ENCODE results near the gene NUDT14. TPM values are rescaled to one million over a fixed set of nuclear protein-coding genes. Genes with fewer than 3 reads are reported as not detected.
A peak's percentile ranks its signal among the peaks of the same experiment; 100 is the strongest.

The NUDT14 gene
- total RNA-seq, 1 donor from 2014 or later = 15.2 TPM

GRCh38 chr14:105201925-105202513 lies 20.9 kb upstream of the NUDT14 start:
- ChIA-PET CTCF (interaction anchor here (1.0 to 1.4 kb wide), 3 partner anchors 150 to 288 kb away, joined by 4 to 5 read pairs (median 4); partner anchors contain the start of gene TEX22), POLR2A (interaction anchor here (1.1 kb wide), 1 partner anchor 99 kb away, joined by 3 read pairs; the partner anchor contains the start of gene BRF1)
- Mint-ChIP-seq H3K27me3 (peaks cover 24% of the 10 kb centered on the region), H3K9me3 (no peaks in the 10 kb centered on the region), H3K27ac (no peak overlapping the region), H3K4me3 (no peak overlapping the region), H3K36me3 (ENCODE audit: low read depth) (no peaks in the 10 kb centered on the region), H3K4me1 (peaks cover 17% of the 10 kb centered on the region)
- TF ChIP-seq CTCF (IDR thresholded peaks at IDR 0.05) = no peak
- ATAC-seq (ENCODE audit: low read depth) = peak; percentile 45
- no peak for DNase-seq
- intact Hi-C loops (cut with micrococcal nuclease) = loop anchor here (2.0 to 5.0 kb wide), 3 partner anchors 80 to 289 kb away; partner anchors contain the start of gene TEDC1

- no peaks in the 10 kb centered on the region for H3K9me3 Mint-ChIP-seq
- H3K36me3 Mint-ChIP-seq (ENCODE audit: low read depth) = no peaks in the 10 kb centered on the region
- peaks cover 24% of the 10 kb centered on the region for H3K27me3 Mint-ChIP-seq
- CTCF ChIA-PET = interaction anchor here (1.0 to 1.4 kb wide), 3 partner anchors 150 to 288 kb away, joined by 4 to 5 read pairs (median 4); partner anchors contain the start of gene TEX22
- POLR2A ChIA-PET = interaction anchor here (1.1 kb wide), 1 partner anchor 100 kb away, joined by 3 read pairs; the partner anchor contains the start of gene BRF1
- no peak for TF ChIP-seq CTCF (IDR thresholded peaks at IDR 0.05)
- DNase-seq = no peak
- ATAC-seq (ENCODE audit: low read depth) = no peak
- no peak overlapping the region for H3K4me3 Mint-ChIP-seq
- intact Hi-C loops (cut with micrococcal nuclease) = loop anchor here (5.0 kb wide), 1 partner anchor 81 kb away; no protein-coding TSS in a partner anchor
- H3K27ac Mint-ChIP-seq = no peak overlapping the region
- peaks cover 18% of the 10 kb centered on the region for H3K4me1 Mint-ChIP-seq
Observed at GRCh38 chr14:105201156-105201924, 20.2 kb upstream of the NUDT14 start.

GRCh38 chr14:105200641-105201040 lies 19.5 kb upstream of the NUDT14 start:
- ATAC-seq (ENCODE audit: low read depth) (no peak), DNase-seq (no peak)
- H3K4me1 Mint-ChIP-seq = peaks cover 24% of the 10 kb centered on the region
- H3K27ac Mint-ChIP-seq = no peak overlapping the region
- intact Hi-C loops (cut with micrococcal nuclease) = loop anchor here (1.0 to 5.0 kb wide), 2 partner anchors 46 to 82 kb away; no protein-coding TSS in a partner anchor
- ChIA-PET CTCF (interaction anchor here (0.9 to 1.4 kb wide), 2 partner anchors 151 to 327 kb away, joined by 3 to 5 read pairs; no protein-coding TSS in a partner anchor), POLR2A (no interaction called here)
- no peak for TF ChIP-seq CTCF (IDR thresholded peaks at IDR 0.05)
- peaks cover 25% of the 10 kb centered on the region for H3K27me3 Mint-ChIP-seq
- no peak overlapping the region for H3K4me3 Mint-ChIP-seq
- H3K36me3 Mint-ChIP-seq (ENCODE audit: low read depth) = no peaks in the 10 kb centered on the region
- H3K9me3 Mint-ChIP-seq = no peaks in the 10 kb centered on the region

- Mint-ChIP-seq H3K27ac (no peak overlapping the region), H3K9me3 (no peaks in the 10 kb centered on the region), H3K36me3 (ENCODE audit: low read depth) (no peaks in the 10 kb centered on the region), H3K4me3 (no peak overlapping the region), H3K27me3 (peaks cover 27% of the 10 kb centered on the region), H3K4me1 (peaks cover 27% of the 10 kb centered on the region)
- no peak for ATAC-seq (ENCODE audit: low read depth)
- TF ChIP-seq CTCF (IDR thresholded peaks at IDR 0.05) = no peak
- CTCF ChIA-PET = interaction anchor here (0.9 kb wide), 1 partner anchor 328 kb away, joined by 3 read pairs; no protein-coding TSS in a partner anchor
- intact Hi-C loops (cut with micrococcal nuclease) = loop anchor here (1.0 to 5.0 kb wide), 2 partner anchors 46 to 82 kb away; no protein-coding TSS in a partner anchor
- POLR2A ChIA-PET = no interaction called here
- DNase-seq = no peak
Observed at GRCh38 chr14:105200074-105200473, 19.0 kb upstream of the NUDT14 start.

- H3K27me3 Mint-ChIP-seq = peaks cover 33% of the 10 kb centered on the region
- TF ChIP-seq CTCF (IDR thresholded peaks at IDR 0.05) = no peak
- no peaks in the 10 kb centered on the region for H3K9me3 Mint-ChIP-seq
- ChIA-PET CTCF (no interaction called here), POLR2A (no interaction called here)
- no peak overlapping the region for H3K27ac Mint-ChIP-seq
- intact Hi-C loops (cut with micrococcal nuclease) = no loop called here
- ATAC-seq (ENCODE audit: low read depth) (no peak), DNase-seq (no peak)
- H3K4me3 Mint-ChIP-seq = no peak overlapping the region
- peaks cover 29% of the 10 kb centered on the region for H3K4me1 Mint-ChIP-seq
- H3K36me3 Mint-ChIP-seq (ENCODE audit: low read depth) = no peaks in the 10 kb centered on the region
Observed at GRCh38 chr14:105199093-105199492, 18.0 kb upstream of the NUDT14 start.
